Placental epithelial cell (primary cell): ENCODE results near the gene MBD3L5. TPM values are rescaled to one million over a fixed set of nuclear protein-coding genes. Genes with fewer than 3 reads are reported as not detected.

Experiments used
- total RNA-seq: library from RNA; depleted of rRNA; stranded (reverse); fragments of >200 nt; gene quantifications from 2 replicates; pipeline ENCODE4 v1.2.3, GENCODE V29; 2012

MBD3L5 gene
- total RNA-seq, result not detected in 2 replicates

GRCh38 chr19:7030278-7030677 lies at the start of gene MBD3L5:
TSS of gene MBD3L5 (plus strand) at chr19:7030578. CDS start at chr19:7030612, 34 bp downstream.

GRCh38 chr19:7021331-7021730 lies 9.0 kb upstream of the MBD3L5 start, which contains the start of gene MBD3L2B:
TSS of gene MBD3L2B (minus strand) at chr19:7021431. CDS start at chr19:7021397, 34 bp downstream.

GRCh38 chr19:7040079-7040478 lies 9.7 kb downstream of the MBD3L5 start, which contains the start of gene MBD3L4:
TSS of gene MBD3L4 (minus strand) at chr19:7040179. CDS start at chr19:7040144, 35 bp downstream.

GRCh38 chr19:7049021-7049420 lies 18.6 kb downstream of the MBD3L5 start, which contains the start of gene MBD3L2:
TSS of gene MBD3L2 (plus strand) at chr19:7049321. CDS start at chr19:7049374, 53 bp downstream.

GRCh38 chr19:7058576-7058975 lies 28.2 kb downstream of the MBD3L5 start, which contains the start of gene MBD3L3:
TSS of gene MBD3L3 (minus strand) at chr19:7058676. CDS start at chr19:7058605, 71 bp downstream.

GRCh38 chr19:7069042-7069903 lies 38.9 kb downstream of the MBD3L5 start, which contains the start of gene ZNF557:
TSS of gene ZNF557 (plus strand) at chr19:7069703. CDS start at chr19:7075075, 5,372 bp downstream.

Other genes starting within 250 kb of the MBD3L5 start
- gene ADGRE1, start 143.0 kb upstream of the MBD3L5 start, total RNA-seq, result not detected in 2 replicates
- 0.43 TPM in 1 of 2 replicates, not detected in the other for gene MBD3L2B, start 9.1 kb upstream of the MBD3L5 start, total RNA-seq
- gene MBD3L4, start 9.6 kb downstream of the MBD3L5 start, total RNA-seq, result not detected in 2 replicates
- not detected in 2 replicates for gene MBD3L2, start 18.7 kb downstream of the MBD3L5 start, total RNA-seq
- not detected in 2 replicates for gene MBD3L3, start 28.1 kb downstream of the MBD3L5 start, total RNA-seq
- 16.5 and 18.1 TPM in 2 replicates for gene ZNF557, start 39.1 kb downstream of the MBD3L5 start, total RNA-seq